HL-60 (cell line): ENCODE measurements around the gene KLF12.

ENCODE experiments used
- GABPA ChIP-seq: IDR thresholded peaks from 2 replicates; pipeline ENCODE4 v1.6.1; 2012; ENCODE audit warnings: low read depth
- TF ChIP-seq, protein P1 (sequence below): IDR thresholded peaks from one replicate; pipeline ENCODE4 v1.5.1; 2011; ENCODE audit warnings: low read length, control low read depth, inconsistent platforms; ENCODE audit not compliant: insufficient read depth

DNA sequence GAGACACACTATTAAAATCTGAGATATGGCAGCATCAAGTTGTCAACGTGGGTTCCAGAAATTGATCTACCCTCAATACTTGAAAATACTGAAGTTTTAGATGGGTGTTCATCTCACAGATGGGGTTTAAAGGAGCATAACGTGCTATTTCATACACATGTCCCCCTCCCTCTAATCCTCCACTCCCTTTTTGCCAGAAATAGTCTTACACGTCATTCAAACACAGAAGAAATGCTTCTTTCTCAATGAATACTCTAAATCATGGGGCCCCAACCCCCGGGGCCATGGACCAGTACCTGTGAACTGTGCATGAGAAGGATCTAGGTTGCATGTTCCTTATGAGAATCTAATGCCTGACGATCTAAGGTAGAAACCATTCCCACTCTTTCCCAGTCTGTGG is 19.6 kb downstream of the KLF12 start:
- TF ChIP-seq, protein P1, sequence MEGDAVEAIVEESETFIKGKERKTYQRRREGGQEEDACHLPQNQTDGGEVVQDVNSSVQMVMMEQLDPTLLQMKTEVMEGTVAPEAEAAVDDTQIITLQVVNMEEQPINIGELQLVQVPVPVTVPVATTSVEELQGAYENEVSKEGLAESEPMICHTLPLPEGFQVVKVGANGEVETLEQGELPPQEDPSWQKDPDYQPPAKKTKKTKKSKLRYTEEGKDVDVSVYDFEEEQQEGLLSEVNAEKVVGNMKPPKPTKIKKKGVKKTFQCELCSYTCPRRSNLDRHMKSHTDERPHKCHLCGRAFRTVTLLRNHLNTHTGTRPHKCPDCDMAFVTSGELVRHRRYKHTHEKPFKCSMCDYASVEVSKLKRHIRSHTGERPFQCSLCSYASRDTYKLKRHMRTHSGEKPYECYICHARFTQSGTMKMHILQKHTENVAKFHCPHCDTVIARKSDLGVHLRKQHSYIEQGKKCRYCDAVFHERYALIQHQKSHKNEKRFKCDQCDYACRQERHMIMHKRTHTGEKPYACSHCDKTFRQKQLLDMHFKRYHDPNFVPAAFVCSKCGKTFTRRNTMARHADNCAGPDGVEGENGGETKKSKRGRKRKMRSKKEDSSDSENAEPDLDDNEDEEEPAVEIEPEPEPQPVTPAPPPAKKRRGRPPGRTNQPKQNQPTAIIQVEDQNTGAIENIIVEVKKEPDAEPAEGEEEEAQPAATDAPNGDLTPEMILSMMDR: no peak
- TF ChIP-seq GABPA: no peak
